GDM1 (cell line): ENCODE measurements around the gene NEURL3.
"Not testable (repeated sequence)": the region's sequence is repeated elsewhere in the genome, so short reads cannot be mapped to it uniquely, and the experiment has no call there.

Experiments used
- DNase-seq: peaks from one replicate; lab custom pipeline; 2025; lab: John Stamatoyannopoulos, UW

Gene NEURL3

DNA sequence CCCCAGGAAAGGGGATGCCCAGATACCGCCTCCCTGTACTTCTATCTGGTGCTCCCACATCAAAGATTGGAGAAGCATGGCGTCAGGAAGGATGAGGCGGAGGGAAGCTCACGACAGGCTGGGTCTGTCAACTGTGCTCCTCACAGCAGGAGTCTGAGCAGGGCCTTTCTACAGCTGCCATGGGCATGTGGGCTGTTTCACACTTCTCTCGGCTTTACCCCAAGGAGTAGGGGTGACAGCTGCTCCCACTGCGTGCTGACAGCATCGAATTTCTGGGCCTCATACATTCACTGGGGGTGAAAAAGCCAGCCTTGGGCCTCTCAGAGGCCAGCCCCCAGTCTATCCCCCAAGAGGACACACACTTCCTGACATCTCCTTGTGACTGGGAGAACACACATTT is 21.1 kb downstream of the NEURL3 start:
- DNase-seq = no peak

GRCh38 chr2:96477458-96477857 is 27.7 kb downstream of the NEURL3 start:
- DNase-seq = no peak

GRCh38 chr2:96471772-96472171 is 33.4 kb downstream of the NEURL3 start:
- DNase-seq = no peak

- DNase-seq = no peak
These were observed 34.5 kb downstream of the NEURL3 start for GRCh38 chr2:96470636-96471035.

DNA sequence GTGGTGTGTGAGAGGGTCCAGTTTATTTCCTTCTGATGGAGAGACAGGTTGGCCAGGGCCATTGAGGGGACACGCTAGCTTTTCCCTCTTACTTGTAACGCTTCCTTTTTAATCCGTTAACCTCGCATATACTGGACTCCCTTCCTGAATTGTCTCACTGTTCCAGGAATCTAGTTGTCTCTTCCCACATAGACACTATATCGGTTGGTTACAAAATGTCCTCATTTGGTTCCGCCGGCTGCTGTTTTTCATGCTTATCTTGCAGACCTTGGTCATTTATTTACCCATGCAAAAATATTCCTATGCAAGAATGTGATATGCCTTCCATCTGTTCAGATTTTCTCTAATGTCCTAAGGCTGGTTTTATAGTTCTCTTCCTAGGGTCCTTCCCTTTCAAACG is 35.0 kb downstream of the NEURL3 start:
- DNase-seq = no peak

DNA sequence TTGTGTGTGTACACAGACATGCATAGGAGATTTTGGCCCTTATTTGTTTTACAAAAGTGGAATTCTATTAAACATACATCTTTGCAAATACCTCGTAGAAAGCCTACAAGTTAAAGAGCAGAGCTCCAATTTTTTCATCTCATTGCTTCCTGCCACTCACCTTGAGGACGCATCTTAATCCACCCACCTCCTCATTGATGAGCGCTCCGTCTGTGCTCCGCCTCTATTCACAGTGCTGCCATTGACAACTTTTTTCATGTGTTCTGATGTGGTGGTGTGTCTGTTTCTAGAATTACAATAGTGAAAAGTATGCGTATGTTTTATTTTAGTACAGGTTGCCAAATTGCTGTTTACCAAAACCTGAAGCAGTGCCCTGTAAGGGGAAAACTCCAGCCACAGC is 36.3 kb downstream of the NEURL3 start:
- no peak for DNase-seq

DNA sequence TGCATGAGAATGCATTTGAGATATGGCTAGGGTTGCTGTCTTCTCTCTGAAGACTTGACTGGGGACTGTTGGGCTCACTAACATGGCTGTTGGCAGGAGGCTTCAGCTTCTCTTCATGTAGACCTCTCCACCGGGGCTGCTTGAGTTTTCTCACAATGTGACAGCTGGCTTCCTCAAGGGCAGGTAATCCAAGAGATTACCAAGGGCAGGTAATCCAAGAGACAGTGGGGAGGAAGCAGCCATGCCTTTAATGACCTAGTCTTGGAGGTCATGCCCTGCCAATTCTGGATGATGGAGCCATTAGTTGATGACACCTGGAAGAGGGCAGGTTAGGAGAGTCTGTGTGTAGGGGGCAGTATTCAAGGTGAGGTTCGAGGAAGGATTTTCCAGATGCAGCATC is 40.5 kb downstream of the NEURL3 start:
- DNase-seq = no peak

DNA sequence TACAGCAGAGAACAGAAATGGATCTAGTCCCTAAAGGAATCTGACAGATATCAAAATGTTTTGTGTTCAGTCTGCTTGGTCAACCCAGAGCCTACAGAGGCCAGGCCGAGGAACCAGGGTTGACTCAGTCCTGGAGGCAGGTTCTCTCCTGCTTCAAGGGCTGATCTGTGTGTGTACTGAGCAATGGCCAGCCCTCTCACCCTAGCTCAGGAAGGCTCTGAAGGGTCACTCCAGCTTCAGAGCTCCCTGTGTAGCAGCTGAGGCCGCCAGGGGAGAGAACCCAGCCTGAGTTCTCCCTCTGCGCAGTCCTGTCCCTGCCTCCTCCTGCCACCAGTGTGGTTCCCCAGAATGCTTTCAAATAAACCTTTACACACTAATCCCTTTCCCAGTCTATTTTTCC is 41.1 kb downstream of the NEURL3 start:
- DNase-seq = no peak

DNA sequence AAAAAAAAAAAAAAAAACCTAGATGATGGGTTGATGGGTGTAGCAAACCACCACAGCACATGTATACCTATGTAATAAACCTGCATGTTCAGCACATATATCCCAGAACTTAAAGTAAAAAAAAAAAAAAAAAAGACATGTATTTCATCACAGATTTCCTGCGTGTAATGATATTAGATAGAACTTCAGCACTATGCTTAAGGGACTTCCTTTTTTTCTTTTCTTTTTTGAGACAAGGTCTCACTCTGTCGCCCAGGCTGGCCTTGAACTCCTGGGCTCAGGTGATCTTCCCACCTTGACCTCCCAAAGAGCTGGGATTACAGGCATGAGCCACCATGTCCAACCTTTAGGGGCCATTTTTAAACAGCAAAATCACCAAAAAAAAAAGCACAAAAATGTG is 42.0 kb downstream of the NEURL3 start:
- no peak for DNase-seq

- DNase-seq = not testable (repeated sequence)
These were observed 43.5 kb downstream of the NEURL3 start for GRCh38 chr2:96461616-96462015.

GRCh38 chr2:96452053-96452452 is 53.1 kb downstream of the NEURL3 start:
- no peak for DNase-seq

GRCh38 chr2:96449637-96450036 is 55.5 kb downstream of the NEURL3 start:
- DNase-seq = no peak

DNA sequence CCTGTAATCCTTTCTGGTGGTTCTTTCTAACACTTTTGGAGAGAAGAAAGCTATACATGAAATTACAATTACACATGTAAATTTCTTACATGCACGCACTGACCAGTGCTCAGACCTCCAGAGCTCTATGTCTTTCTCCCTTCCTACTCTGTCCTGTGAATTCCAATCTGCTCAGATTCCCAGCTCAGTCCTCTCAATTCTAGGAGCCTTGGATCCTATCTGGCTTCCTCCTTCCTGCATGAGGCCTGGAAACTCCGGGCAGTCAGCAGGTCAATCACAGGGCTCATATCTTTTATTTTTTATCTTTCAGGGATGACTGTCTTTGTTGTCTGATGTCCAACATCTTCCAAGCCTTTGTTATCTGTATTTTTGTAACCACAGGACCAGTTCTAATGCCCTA is 56.0 kb downstream of the NEURL3 start:
- DNase-seq = no peak

GRCh38 chr2:96447726-96448125 is 57.4 kb downstream of the NEURL3 start:
- DNase-seq = no peak
